Neural cell (in vitro differentiated cells): ENCODE measurements around the gene SPSB4. TPM values are rescaled to one million over a fixed set of nuclear protein-coding genes. Genes with fewer than 3 reads are reported as not detected.

Experiments
- H2AFZ ChIP-seq: fragments of 200-600, 300-800 bp; sonication (generic), shearing (Covaris generic); 2 replicates; pipeline ENCODE4 v1.6.0; 2014; ENCODE audit warnings: low read depth, mild to moderate bottlenecking, antibody characterized with exemption, low read length, moderate library complexity
- H3F3A ChIP-seq: fragments of 200-600 bp; shearing (Covaris generic); 2 replicates; pipeline ENCODE4 v1.6.1; 2016; ENCODE audit warnings: mild to moderate bottlenecking, moderate library complexity, mixed read lengths, antibody characterized with exemption, low read length; ENCODE audit not compliant: insufficient read depth, poor library complexity, severe bottlenecking
- H3K27ac ChIP-seq: fragments of 200-600, 300-800 bp; sonication (generic), shearing (Covaris generic); 2 replicates; pipeline ENCODE4 v1.5.1; 2014; ENCODE audit warnings: mild to moderate bottlenecking, low read length, moderate library complexity
- H3K27me3 ChIP-seq: fragments of 300-800, 200-600 bp; sonication (generic), shearing (Covaris generic); 2 replicates; pipeline ENCODE4 v1.6.0; 2014; ENCODE audit warnings: mild to moderate bottlenecking, low read depth, low read length, moderate library complexity; ENCODE audit not compliant: insufficient read depth
- H3K36me3 ChIP-seq: fragments of 300-800, 200-600 bp; sonication (generic), shearing (Covaris generic); 2 replicates; pipeline ENCODE4 v1.5.1; 2014; ENCODE audit warnings: mild to moderate bottlenecking, antibody characterized with exemption, low read length, moderate library complexity; ENCODE audit not compliant: insufficient read depth
- H3K4me2 ChIP-seq: fragments of 300-800, 200-600 bp; sonication (generic), shearing (Covaris generic); 2 replicates; pipeline ENCODE4 v1.6.0; 2014; ENCODE audit warnings: mild to moderate bottlenecking, low read length
- H3K4me3 ChIP-seq: fragments of 300-800, 200-600 bp; sonication (generic), shearing (Covaris generic); 2 replicates; pipeline ENCODE4 v1.5.1; 2014; ENCODE audit warnings: mild to moderate bottlenecking, low read length, moderate library complexity
- H3K79me2 ChIP-seq: fragments of 200-600 bp; shearing (Covaris generic); replicated peaks from 2 replicates; pipeline ENCODE4 v1.6.0; 2014; ENCODE audit warnings: mild to moderate bottlenecking, low read length, moderate library complexity; ENCODE audit not compliant: insufficient read depth
- H3K9ac ChIP-seq: fragments of 300-800, 200-600 bp; sonication (generic), shearing (Covaris generic); 2 replicates; pipeline ENCODE4 v1.6.1; 2016; ENCODE audit warnings: mild to moderate bottlenecking, low read length, mixed read lengths
- H3K9me2 ChIP-seq: fragments of 200-600 bp; shearing (Covaris generic); 2 replicates; pipeline ENCODE4 v1.6.1; 2016; ENCODE audit warnings: mild to moderate bottlenecking, low read length, mixed read lengths; ENCODE audit not compliant: insufficient read depth
- H3K9me3 ChIP-seq: fragments of 200-600, 300-800 bp; sonication (generic), shearing (Covaris generic); 2 replicates; pipeline ENCODE4 v1.6.1; 2016; ENCODE audit warnings: mild to moderate bottlenecking, mixed run types, low read length, moderate library complexity, mixed read lengths
- H4K20me1 ChIP-seq: fragments of 200-600 bp; shearing (Covaris generic); 2 replicates; pipeline ENCODE4 v1.6.1; 2016; ENCODE audit warnings: mild to moderate bottlenecking, mixed run types; ENCODE audit not compliant: insufficient read depth
- CTCF ChIP-seq: fragments of 450-650 bp; IDR thresholded peaks from 2 replicates; pipeline ENCODE4 v1.5.1; 2014; ENCODE audit warnings: antibody characterized with exemption, mild to moderate bottlenecking, moderate library complexity; ENCODE audit not compliant: poor library complexity, severe bottlenecking
- EP300 ChIP-seq: fragments of 450-650 bp; conservative IDR thresholded peaks from 2 replicates; pipeline ENCODE4 v1.6.1; 2014; ENCODE audit warnings: antibody characterized with exemption, mild to moderate bottlenecking, moderate library complexity; ENCODE audit not compliant: poor library complexity, severe bottlenecking
- EZH2 ChIP-seq: fragments of 200-600, 300-800 bp; shearing (Covaris generic), sonication (generic); IDR thresholded peaks from 2 replicates; pipeline ENCODE4 v1.6.1; 2014; ENCODE audit warnings: antibody characterized with exemption, low read length, borderline replicate concordance, mild to moderate bottlenecking; ENCODE audit not compliant: insufficient read depth, poor library complexity, severe bottlenecking
- MXI1 ChIP-seq: fragments of 450-650 bp; conservative IDR thresholded peaks from 2 replicates; pipeline ENCODE4 v1.6.1; 2014; ENCODE audit warnings: antibody characterized with exemption, mild to moderate bottlenecking; ENCODE audit not compliant: poor library complexity, severe bottlenecking
- POLR2AphosphoS5 ChIP-seq: IDR thresholded peaks from 2 replicates; pipeline ENCODE4 v1.6.1; 2012
- RAD21 ChIP-seq: fragments of 450-650 bp; conservative IDR thresholded peaks from 2 replicates; pipeline ENCODE4 v1.6.1; 2014; ENCODE audit warnings: antibody characterized with exemption, mild to moderate bottlenecking, moderate library complexity
- REST ChIP-seq: IDR thresholded peaks from 2 replicates; pipeline ENCODE4 v1.6.1; 2012; ENCODE audit warnings: borderline replicate concordance
- SMC3 ChIP-seq: fragments of 450-650 bp; conservative IDR thresholded peaks from 2 replicates; pipeline ENCODE4 v1.6.1; 2014; ENCODE audit warnings: antibody characterized with exemption, mild to moderate bottlenecking, moderate library complexity; ENCODE audit not compliant: poor library complexity
- TAF1 ChIP-seq: IDR thresholded peaks from 2 replicates; pipeline ENCODE4 v1.6.1; 2012; ENCODE audit warnings: low read depth
- polyA plus RNA-seq: library from polyadenylated mRNA; depleted of rRNA; stranded (reverse); fragments of >200 nt; gene quantifications from 2 replicates; pipeline ENCODE4 v1.2.3, GENCODE V29; 2014

Gene SPSB4
- polyA plus RNA-seq, 1 donor from 2014 or later: 6.1 TPM

GRCh38 chr3:141085343-141086070 lies 34.4 kb downstream of the SPSB4 start:
- H3K9me3 ChIP-seq: no peaks in the 10 kb centered on the region
- no peak overlapping the region for H3K27ac ChIP-seq
- H3K36me3 ChIP-seq: no peaks in the 10 kb centered on the region
- TF ChIP-seq CTCF (no peak), RAD21 (no peak)
- H3F3A ChIP-seq: no peaks in the 10 kb centered on the region
- no peaks in the 10 kb centered on the region for H3K79me2 ChIP-seq
- H3K27me3 ChIP-seq: no peaks in the 10 kb centered on the region
- H4K20me1 ChIP-seq: no peaks in the 10 kb centered on the region
- no peak overlapping the region for H3K4me3 ChIP-seq
- no peak overlapping the region for H3K4me2 ChIP-seq
- no peak overlapping the region for H3K9ac ChIP-seq
- no peaks in the 10 kb centered on the region for H3K9me2 ChIP-seq
- no peak overlapping the region for H2AFZ ChIP-seq

GRCh38 chr3:141086188-141086587 lies 35.0 kb downstream of the SPSB4 start:
- H3K9me3 ChIP-seq: no peaks in the 10 kb centered on the region
- no peak overlapping the region for H3K9ac ChIP-seq
- H3F3A ChIP-seq: no peaks in the 10 kb centered on the region
- no peaks in the 10 kb centered on the region for H3K9me2 ChIP-seq
- no peaks in the 10 kb centered on the region for H3K36me3 ChIP-seq
- H3K4me2 ChIP-seq: no peak overlapping the region
- TF ChIP-seq POLR2AphosphoS5 (no peak), CTCF (no peak), EP300 (no peak), RAD21 (no peak), TAF1 (no peak), REST (no peak), MXI1 (no peak), SMC3 (no peak), EZH2 (no peak)
- no peaks in the 10 kb centered on the region for H3K27me3 ChIP-seq
- no peaks in the 10 kb centered on the region for H4K20me1 ChIP-seq
- H3K79me2 ChIP-seq: no peaks in the 10 kb centered on the region
- H2AFZ ChIP-seq: no peak overlapping the region
- H3K27ac ChIP-seq: no peak overlapping the region
- H3K4me3 ChIP-seq: no peak overlapping the region
